A549 (cell line): Measurements from ENCODE around the gene GZMM. TPM values are rescaled to one million over a fixed set of nuclear protein-coding genes. Genes with fewer than 3 reads are reported as not detected.

Experiments used
- ATAC-seq, 2 experiments: fragments of 200-7000 bp in 1 of 2; fragments of >200 bp in 1 of 2; cut with Nextera tagmentation in 1 of 2; cut with Tn5 transposase in 1 of 2; 3 replicates each; pipeline versions ENCODE4 v1.8.0 to v1.9.1; 2018 to 2020; ENCODE audit warnings: mild to moderate bottlenecking in 1 of 2, moderate library complexity in 1 of 2
- CTCF ChIA-PET: fragments of 300-600 bp; sonication (Branson Sonifier 250); formaldehyde crosslinking; extraction: SDS; loops from one replicate; lab custom pipeline; 2021; ENCODE audit warnings: antibody characterized with exemption, inconsistent platforms; lab: Yijun Ruan, JAX
- POLR2A ChIA-PET: fragments of 350-600 bp; formaldehyde crosslinking; extraction: SDS; loops from one replicate; lab custom pipeline; 2021; ENCODE audit warnings: antibody characterized with exemption, inconsistent platforms; lab: Yijun Ruan, JAX
- DNase-seq, 2 experiments: peaks; one replicate each; pipeline versions ENCODE4 v3.0.0 to v3.0.0-alpha.2; 2011 to 2016; ENCODE audit warnings: low read depth in 1 of 2, low spot score in 1 of 2
- FAIRE-seq: peaks from 2 replicates; lab custom pipeline; 2011; peaks lifted over from hg19 to GRCh38; lab: Jason Lieb, UNC
- H3K27ac ChIP-seq, 2 experiments: fragments of >200 bp; sonication (Bioruptor Twin); formaldehyde crosslinking; 3 replicates each; pipeline ENCODE4 v1.5.1; 2016 to 2017
- H3K4me1 ChIP-seq: fragments of >200 bp; sonication (Bioruptor Twin); formaldehyde crosslinking; 3 replicates; pipeline ENCODE4 v1.6.1; 2016
- H3K4me2 ChIP-seq: fragments of >200 bp; sonication (Bioruptor Twin); formaldehyde crosslinking; 3 replicates; pipeline ENCODE4 v1.6.1; 2016
- H3K4me3 ChIP-seq: fragments of >200 bp; sonication (Bioruptor Twin); formaldehyde crosslinking; 3 replicates; pipeline ENCODE4 v1.5.1; 2016
- H3K9me3 ChIP-seq: fragments of >200 bp; sonication (Bioruptor Twin); formaldehyde crosslinking; 3 replicates; pipeline ENCODE4 v1.6.1; 2016
- CBX8 ChIP-seq: fragments of 200-600 bp; sonication (generic); IDR thresholded peaks from 2 replicates; pipeline ENCODE4 v1.6.1; 2016
- EP300 ChIP-seq, 2 experiments: fragments of >200 bp; sonication (Bioruptor Twin); formaldehyde crosslinking; IDR thresholded peaks; 2 replicates in 1 of 2; 3 replicates in 1 of 2; pipeline ENCODE4 v1.6.1; 2016 to 2017
- HDAC2 ChIP-seq: fragments of 200-600 bp; sonication (generic); IDR thresholded peaks from 2 replicates; pipeline ENCODE4 v1.6.1; 2016
- MAFK ChIP-seq: fragments of 450-650 bp; IDR thresholded peaks from 2 replicates; pipeline ENCODE4 v1.6.1; 2014; ENCODE audit not compliant: partially characterized antibody
- MAZ ChIP-seq: fragments of 150-350 bp; IDR thresholded peaks from 2 replicates; pipeline ENCODE4 v1.6.1; 2014; ENCODE audit warnings: antibody characterized with exemption, low read depth, low read length, borderline replicate concordance
- NPAS2 ChIP-seq: fragments of 250-450 bp; sonication (Bioruptor Pico); IDR thresholded peaks from 2 replicates; pipeline ENCODE4 v1.8.0; 2022; ENCODE audit warnings: mild to moderate bottlenecking, moderate library complexity, borderline replicate concordance
- RARB ChIP-seq: fragments of 250-450 bp; sonication (Bioruptor Pico); IDR thresholded peaks from 2 replicates; pipeline ENCODE4 v1.8.0; 2021; ENCODE audit warnings: mild to moderate bottlenecking, moderate library complexity
- RNF2 ChIP-seq: fragments of 200-600 bp; sonication (generic); IDR thresholded peaks from 2 replicates; pipeline ENCODE4 v1.6.1; 2016; ENCODE audit warnings: low read depth, mild to moderate bottlenecking, antibody characterized with exemption, moderate library complexity, borderline replicate concordance
- WGBS: methylation state at CpG from one replicate; pipeline ENCODE4 v1.1.6; 2017; ENCODE audit errors: missing lambda C conversion rate; 5-methylcytosine and 5-hydroxymethylcytosine counted together
- polyA plus RNA-seq, 4 experiments: library from polyadenylated mRNA; depleted of rRNA in 3 of 4; stranded (reverse); fragments of >200 nt; fragmentation: RNase III in 1 of 4; extraction: RNeasy Plus Mini Kit Qiagen cat#74134 plus additional on column Dnase treatment in 1 of 4; gene quantifications; 2 replicates in 3 of 4; 3 replicates in 1 of 4; pipeline ENCODE4 v1.2.3, GENCODE V29; 2011 to 2017
- TF ChIP-seq, protein P1 (sequence below): fragments of >200 bp; sonication (Bioruptor Twin); formaldehyde crosslinking; IDR thresholded peaks from 3 replicates; pipeline ENCODE4 v1.5.1; 2016
- TF ChIP-seq, protein P2 (sequence below): fragments of 150-350 bp; IDR thresholded peaks from 2 replicates; pipeline ENCODE4 v1.6.1; 2014; ENCODE audit warnings: low read depth, mild to moderate bottlenecking, low read length
- TF ChIP-seq, protein P3 (sequence below): fragments of 200-600 bp; sonication (generic); IDR thresholded peaks from 2 replicates; pipeline ENCODE4 v1.6.1; 2016; ENCODE audit warnings: antibody characterized with exemption, mild to moderate bottlenecking, moderate library complexity
- TF ChIP-seq, protein P4 (sequence below): fragments of >200 bp; sonication (Bioruptor Twin); formaldehyde crosslinking; IDR thresholded peaks from 2 replicates; pipeline ENCODE4 v1.6.1; 2016

The GZMM gene
- polyA plus RNA-seq, 2 of the 4 experiments (the other 2 are of a cell fraction) = not detected

DNA sequence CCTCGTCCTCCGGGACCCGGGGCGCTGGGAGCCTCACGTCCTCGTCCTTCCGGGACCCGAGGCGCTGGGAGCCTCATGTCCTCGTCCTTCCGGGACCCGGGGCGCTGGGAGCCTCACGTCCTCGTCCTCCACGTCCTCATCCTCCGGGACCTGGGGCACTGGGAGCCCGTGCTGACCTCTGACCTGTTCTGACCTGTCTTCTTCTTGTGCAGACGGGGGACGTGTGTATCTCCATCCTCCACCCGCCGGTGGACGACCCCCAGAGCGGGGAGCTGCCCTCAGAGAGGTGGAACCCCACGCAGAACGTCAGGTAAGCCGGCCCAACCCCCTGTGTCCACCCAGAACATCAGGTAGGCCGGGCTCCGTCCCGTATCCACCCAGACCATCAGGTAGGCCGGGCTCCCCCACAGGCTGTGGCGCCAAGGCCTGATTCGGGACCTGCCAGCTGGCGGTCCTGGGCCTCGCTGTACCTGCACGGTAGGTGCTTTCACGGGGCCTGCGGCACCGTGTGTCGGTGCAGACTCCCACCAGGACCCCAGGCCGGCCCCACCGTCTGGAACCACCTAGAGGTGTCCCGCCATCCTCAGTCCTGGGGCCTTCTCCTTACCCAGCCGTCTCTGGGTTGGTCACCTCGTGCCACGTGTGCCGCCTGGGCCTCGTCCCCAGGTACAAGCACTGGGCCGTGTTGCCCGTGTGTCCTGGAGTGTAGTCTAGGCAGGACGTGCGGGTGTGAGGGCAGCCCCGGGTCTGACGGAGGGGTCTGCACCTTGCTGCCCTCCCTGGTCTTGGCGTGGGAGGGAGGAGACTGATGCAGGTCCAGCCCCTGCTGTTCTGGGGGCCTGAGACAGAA, 7.6 kb upstream of the GZMM start:
- Histone ChIP-seq H3K4me3 (no peak overlapping the region), H3K27ac (no peak overlapping the region), H3K9me3 (no peaks in the 10 kb centered on the region), H3K4me1 (peaks cover 25% of the 10 kb centered on the region), H3K4me2 (no peak overlapping the region)
- no peak for TF ChIP-seq EP300 (IDR thresholded peaks at IDR 0.05)
- TF ChIP-seq HDAC2 = no peak
- no peak for TF ChIP-seq MAZ
- no peak for TF ChIP-seq RARB (CRISPR knock-in tag)
- TF ChIP-seq, protein P1, sequence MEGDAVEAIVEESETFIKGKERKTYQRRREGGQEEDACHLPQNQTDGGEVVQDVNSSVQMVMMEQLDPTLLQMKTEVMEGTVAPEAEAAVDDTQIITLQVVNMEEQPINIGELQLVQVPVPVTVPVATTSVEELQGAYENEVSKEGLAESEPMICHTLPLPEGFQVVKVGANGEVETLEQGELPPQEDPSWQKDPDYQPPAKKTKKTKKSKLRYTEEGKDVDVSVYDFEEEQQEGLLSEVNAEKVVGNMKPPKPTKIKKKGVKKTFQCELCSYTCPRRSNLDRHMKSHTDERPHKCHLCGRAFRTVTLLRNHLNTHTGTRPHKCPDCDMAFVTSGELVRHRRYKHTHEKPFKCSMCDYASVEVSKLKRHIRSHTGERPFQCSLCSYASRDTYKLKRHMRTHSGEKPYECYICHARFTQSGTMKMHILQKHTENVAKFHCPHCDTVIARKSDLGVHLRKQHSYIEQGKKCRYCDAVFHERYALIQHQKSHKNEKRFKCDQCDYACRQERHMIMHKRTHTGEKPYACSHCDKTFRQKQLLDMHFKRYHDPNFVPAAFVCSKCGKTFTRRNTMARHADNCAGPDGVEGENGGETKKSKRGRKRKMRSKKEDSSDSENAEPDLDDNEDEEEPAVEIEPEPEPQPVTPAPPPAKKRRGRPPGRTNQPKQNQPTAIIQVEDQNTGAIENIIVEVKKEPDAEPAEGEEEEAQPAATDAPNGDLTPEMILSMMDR = no peak
- TF ChIP-seq RNF2 = no peak
- TF ChIP-seq, protein P2, sequence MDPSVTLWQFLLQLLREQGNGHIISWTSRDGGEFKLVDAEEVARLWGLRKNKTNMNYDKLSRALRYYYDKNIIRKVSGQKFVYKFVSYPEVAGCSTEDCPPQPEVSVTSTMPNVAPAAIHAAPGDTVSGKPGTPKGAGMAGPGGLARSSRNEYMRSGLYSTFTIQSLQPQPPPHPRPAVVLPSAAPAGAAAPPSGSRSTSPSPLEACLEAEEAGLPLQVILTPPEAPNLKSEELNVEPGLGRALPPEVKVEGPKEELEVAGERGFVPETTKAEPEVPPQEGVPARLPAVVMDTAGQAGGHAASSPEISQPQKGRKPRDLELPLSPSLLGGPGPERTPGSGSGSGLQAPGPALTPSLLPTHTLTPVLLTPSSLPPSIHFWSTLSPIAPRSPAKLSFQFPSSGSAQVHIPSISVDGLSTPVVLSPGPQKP = no peak
- no peak for TF ChIP-seq NPAS2
- DNase-seq (no peak), FAIRE-seq (no peak), ATAC-seq (no peak)
- ChIA-PET POLR2A (no interaction called here), CTCF (interaction anchor here (1.0 kb wide), 1 partner anchor 30 kb away, joined by 3 read pairs; no protein-coding TSS in a partner anchor)
- WGBS = 92% methylated on average over 13 of the region's 55 CpGs

DNA sequence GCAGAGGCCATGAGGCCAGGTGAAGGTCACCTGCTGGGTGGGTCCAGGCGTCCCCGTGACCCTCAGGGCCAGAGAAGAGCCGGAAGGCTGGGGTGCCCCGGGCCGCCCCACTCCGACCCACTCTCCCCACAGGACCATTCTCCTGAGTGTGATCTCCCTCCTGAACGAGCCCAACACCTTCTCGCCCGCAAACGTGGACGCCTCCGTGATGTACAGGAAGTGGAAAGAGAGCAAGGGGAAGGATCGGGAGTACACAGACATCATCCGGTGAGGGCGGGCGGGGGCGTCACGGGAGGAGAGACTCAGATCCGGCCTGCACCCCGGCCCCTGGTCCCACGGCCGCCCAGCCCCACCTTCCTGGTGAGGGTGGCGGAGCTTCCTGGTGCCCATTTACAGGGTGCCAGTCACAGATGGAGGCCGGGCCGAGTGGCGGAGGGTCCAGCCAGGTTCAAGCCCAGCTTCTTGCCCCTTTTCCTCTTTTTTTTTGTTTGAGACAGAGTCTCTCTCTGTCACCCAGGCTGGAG, 6.9 kb upstream of the GZMM start:
- POLR2A ChIA-PET = no interaction called here

More for the DNA sequence above, 6.9 kb upstream of the GZMM start:
- no peak for TF ChIP-seq CBX8
- TF ChIP-seq, protein P1 = no peak
- no peak for TF ChIP-seq NPAS2
- TF ChIP-seq, protein P3, sequence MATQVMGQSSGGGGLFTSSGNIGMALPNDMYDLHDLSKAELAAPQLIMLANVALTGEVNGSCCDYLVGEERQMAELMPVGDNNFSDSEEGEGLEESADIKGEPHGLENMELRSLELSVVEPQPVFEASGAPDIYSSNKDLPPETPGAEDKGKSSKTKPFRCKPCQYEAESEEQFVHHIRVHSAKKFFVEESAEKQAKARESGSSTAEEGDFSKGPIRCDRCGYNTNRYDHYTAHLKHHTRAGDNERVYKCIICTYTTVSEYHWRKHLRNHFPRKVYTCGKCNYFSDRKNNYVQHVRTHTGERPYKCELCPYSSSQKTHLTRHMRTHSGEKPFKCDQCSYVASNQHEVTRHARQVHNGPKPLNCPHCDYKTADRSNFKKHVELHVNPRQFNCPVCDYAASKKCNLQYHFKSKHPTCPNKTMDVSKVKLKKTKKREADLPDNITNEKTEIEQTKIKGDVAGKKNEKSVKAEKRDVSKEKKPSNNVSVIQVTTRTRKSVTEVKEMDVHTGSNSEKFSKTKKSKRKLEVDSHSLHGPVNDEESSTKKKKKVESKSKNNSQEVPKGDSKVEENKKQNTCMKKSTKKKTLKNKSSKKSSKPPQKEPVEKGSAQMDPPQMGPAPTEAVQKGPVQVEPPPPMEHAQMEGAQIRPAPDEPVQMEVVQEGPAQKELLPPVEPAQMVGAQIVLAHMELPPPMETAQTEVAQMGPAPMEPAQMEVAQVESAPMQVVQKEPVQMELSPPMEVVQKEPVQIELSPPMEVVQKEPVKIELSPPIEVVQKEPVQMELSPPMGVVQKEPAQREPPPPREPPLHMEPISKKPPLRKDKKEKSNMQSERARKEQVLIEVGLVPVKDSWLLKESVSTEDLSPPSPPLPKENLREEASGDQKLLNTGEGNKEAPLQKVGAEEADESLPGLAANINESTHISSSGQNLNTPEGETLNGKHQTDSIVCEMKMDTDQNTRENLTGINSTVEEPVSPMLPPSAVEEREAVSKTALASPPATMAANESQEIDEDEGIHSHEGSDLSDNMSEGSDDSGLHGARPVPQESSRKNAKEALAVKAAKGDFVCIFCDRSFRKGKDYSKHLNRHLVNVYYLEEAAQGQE = no peak
- TF ChIP-seq, protein P4, sequence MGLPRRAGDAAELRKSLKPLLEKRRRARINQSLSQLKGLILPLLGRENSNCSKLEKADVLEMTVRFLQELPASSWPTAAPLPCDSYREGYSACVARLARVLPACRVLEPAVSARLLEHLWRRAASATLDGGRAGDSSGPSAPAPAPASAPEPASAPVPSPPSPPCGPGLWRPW = no peak
- no peak for TF ChIP-seq MAFK
- H3K27ac ChIP-seq = no peak overlapping the region
- WGBS = 96% methylated on average over 26 of the region's 26 CpGs
- no peaks in the 10 kb centered on the region for H3K9me3 ChIP-seq
- no peak overlapping the region for H3K4me2 ChIP-seq
- H3K4me1 ChIP-seq = peaks cover 25% of the 10 kb centered on the region
- ATAC-seq (no peak), FAIRE-seq (no peak), DNase-seq (no peak)
- CTCF ChIA-PET = interaction anchor here (0.6 to 1.0 kb wide), 2 partner anchors 9 to 30 kb away, joined by 3 to 4 read pairs; no protein-coding TSS in a partner anchor
- H3K4me3 ChIP-seq = no peak overlapping the region
